T47D (cell line): Measurements from ENCODE around the gene VEZF1.

Experiments
- DNase-seq, 2 experiments: peaks; one replicate each; pipeline versions ENCODE4 v3.0.0 to v3.0.0-alpha.2; 2011 to 2012; ENCODE audit warnings: low read depth in 1 of 2, low spot score in 1 of 2
- JUND ChIP-seq: IDR thresholded peaks from 2 replicates; pipeline ENCODE4 v1.6.1; 2012; ENCODE audit warnings: low read depth
- in situ Hi-C: cut with HindIII; loops from 2 replicates; pipeline ENCODE4 v1.10.0; 2016; ENCODE audit warnings: low sequenced_read_pairs, low pct_unique_long_range_greater_than_20kb

Gene VEZF1

GRCh38 chr17:57987581-57988300 lies at the start of gene VEZF1:
TSS of gene VEZF1 (minus strand) at chr17:57988254. CDS start at chr17:57988111, 143 bp downstream.
- DNase-seq, result peak; percentile 81 to 85
- in situ Hi-C loops, result no loop called here
- TF ChIP-seq JUND, result no peak

GRCh38 chr17:58032691-58033415 lies 44.8 kb upstream of the VEZF1 start:
- no peak for DNase-seq
- in situ Hi-C loops, result no loop called here
- no peak for TF ChIP-seq JUND

- TF ChIP-seq JUND, result no peak
- no peak for DNase-seq
- in situ Hi-C loops, result no loop called here
Measured at GRCh38 chr17:58028578-58028977, 40.5 kb upstream of the VEZF1 start.

- DNase-seq, result no peak
- in situ Hi-C loops, result no loop called here
- TF ChIP-seq JUND, result no peak
Measured at GRCh38 chr17:58020401-58020800, 32.3 kb upstream of the VEZF1 start.

- in situ Hi-C loops, result no loop called here
- no peak for DNase-seq
- TF ChIP-seq JUND, result no peak
Measured at GRCh38 chr17:58019521-58019920, 31.5 kb upstream of the VEZF1 start.

- TF ChIP-seq JUND, result no peak
- DNase-seq, result no peak
- in situ Hi-C loops, result no loop called here
Measured at GRCh38 chr17:58019039-58019438, 31.0 kb upstream of the VEZF1 start.

GRCh38 chr17:58010067-58010799 lies 22.2 kb upstream of the VEZF1 start:
- in situ Hi-C loops, result no loop called here
- no peak for TF ChIP-seq JUND
- DNase-seq, result no peak

GRCh38 chr17:58007781-58008706 lies 20.0 kb upstream of the VEZF1 start:
- DNase-seq, result no peak
- in situ Hi-C loops, result no loop called here

GRCh38 chr17:58006924-58007780 lies 19.1 kb upstream of the VEZF1 start, which contains the start of gene SRSF1:
TSS of gene SRSF1 (minus strand) at chr17:58007246. CDS start at chr17:58007137, 109 bp downstream.
- peak; percentile 87 to 99 for DNase-seq
- no peak for TF ChIP-seq JUND
- in situ Hi-C loops, result no loop called here

More at GRCh38 chr17:58007781-58008706, 20.0 kb upstream of the VEZF1 start:
- TF ChIP-seq JUND, result no peak

GRCh38 chr17:58006560-58006923 lies 18.5 kb upstream of the VEZF1 start:
- peak; percentile 42 to 83 for DNase-seq
- in situ Hi-C loops, result no loop called here
- no peak for TF ChIP-seq JUND
